H1 (cell line): Measurements from ENCODE around the gene LIFR. TPM values are rescaled to one million over a fixed set of nuclear protein-coding genes. Genes with fewer than 3 reads are reported as not detected.

Experiments
- CHD2 ChIP-seq: IDR thresholded peaks from 2 replicates; pipeline ENCODE4 v1.6.1; 2012; ENCODE audit warnings: low read length, improper control_type of control experiment
- JUN ChIP-seq: IDR thresholded peaks from 2 replicates; pipeline ENCODE4 v1.6.1; 2011; ENCODE audit warnings: low read depth, mild to moderate bottlenecking, improper control_type of control experiment, low read length
- polyA plus RNA-seq, 7 experiments: library from polyadenylated mRNA; depleted of rRNA in 3 of 7; stranded (reverse) in 5 of 7; unstranded in 2 of 7; fragments of >200 nt in 5 of 7; fragments of 200-250 nt in 2 of 7; gene quantifications; 1 replicate in 5 of 7; 2 replicates in 1 of 7; 4 replicates in 1 of 7; pipeline versions ENCODE4 v1.2.1 to v1.2.3, GENCODE V29; 2011 to 2013; ENCODE audit warnings: missing spikeins in 2 of 7, mixed read lengths in 2 of 7
- total RNA-seq: library from RNA; stranded (reverse); fragmentation: NEBNext Ultra II Directional; extraction: Animal tissue kit (Norgen Biotek cat#: 25700); gene quantifications from 2 replicates; pipeline ENCODE4 v1.2.1, GENCODE V29; 2021
- TF ChIP-seq, protein P1 (sequence below), 3 experiments: IDR thresholded peaks; 1 replicate in 2 of 3; 2 replicates in 1 of 3; pipeline versions ENCODE4 v1.5.1 to v1.6.1; 2011; ENCODE audit warnings: low read length in 3 of 3, mild to moderate bottlenecking in 3 of 3, inconsistent platforms in 2 of 3, low read depth in 1 of 3, moderate library complexity in 1 of 3; ENCODE audit not compliant: insufficient read depth in 1 of 3; ENCODE audit errors: control extremely low read depth in 1 of 3
- TF ChIP-seq, protein P2 (sequence below): IDR thresholded peaks from 2 replicates; pipeline ENCODE4 v1.6.1; 2012; ENCODE audit warnings: low read length, inconsistent platforms

LIFR gene
- total and polyA plus RNA-seq, 2 of the 8 experiments (the other 6 are each of a cell fraction or from before 2014, with no cell fraction given): 2.0 to 18.9 TPM

DNA sequence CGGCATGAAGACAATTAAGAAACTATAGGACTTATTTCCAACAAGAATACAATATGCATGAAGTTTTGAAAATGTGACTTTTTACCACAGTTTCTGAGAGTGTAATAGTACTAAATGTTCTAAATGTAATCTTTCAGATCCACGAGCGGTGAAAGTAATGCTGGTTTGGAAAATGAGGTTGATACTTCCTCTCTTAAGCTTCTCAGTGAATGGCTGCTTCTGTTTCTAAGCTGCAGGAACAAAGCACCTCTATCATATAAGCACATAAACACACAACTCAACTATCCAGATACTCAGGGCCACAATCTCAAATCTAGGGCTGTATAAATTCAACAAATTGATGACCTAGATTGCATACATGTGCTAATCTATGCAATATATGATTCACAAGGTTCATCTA, 78.3 kb downstream of the LIFR start (continued):
- TF ChIP-seq, protein P1, sequence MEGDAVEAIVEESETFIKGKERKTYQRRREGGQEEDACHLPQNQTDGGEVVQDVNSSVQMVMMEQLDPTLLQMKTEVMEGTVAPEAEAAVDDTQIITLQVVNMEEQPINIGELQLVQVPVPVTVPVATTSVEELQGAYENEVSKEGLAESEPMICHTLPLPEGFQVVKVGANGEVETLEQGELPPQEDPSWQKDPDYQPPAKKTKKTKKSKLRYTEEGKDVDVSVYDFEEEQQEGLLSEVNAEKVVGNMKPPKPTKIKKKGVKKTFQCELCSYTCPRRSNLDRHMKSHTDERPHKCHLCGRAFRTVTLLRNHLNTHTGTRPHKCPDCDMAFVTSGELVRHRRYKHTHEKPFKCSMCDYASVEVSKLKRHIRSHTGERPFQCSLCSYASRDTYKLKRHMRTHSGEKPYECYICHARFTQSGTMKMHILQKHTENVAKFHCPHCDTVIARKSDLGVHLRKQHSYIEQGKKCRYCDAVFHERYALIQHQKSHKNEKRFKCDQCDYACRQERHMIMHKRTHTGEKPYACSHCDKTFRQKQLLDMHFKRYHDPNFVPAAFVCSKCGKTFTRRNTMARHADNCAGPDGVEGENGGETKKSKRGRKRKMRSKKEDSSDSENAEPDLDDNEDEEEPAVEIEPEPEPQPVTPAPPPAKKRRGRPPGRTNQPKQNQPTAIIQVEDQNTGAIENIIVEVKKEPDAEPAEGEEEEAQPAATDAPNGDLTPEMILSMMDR (IDR thresholded peaks at IDR 0.05; ENCODE audit: control extremely low read depth in 1 of 3, insufficient read depth in 1 of 3, low read depth in 1 of 3, low read length in 3 of 3): no peak
- TF ChIP-seq CHD2: no peak
- TF ChIP-seq, protein P2, sequence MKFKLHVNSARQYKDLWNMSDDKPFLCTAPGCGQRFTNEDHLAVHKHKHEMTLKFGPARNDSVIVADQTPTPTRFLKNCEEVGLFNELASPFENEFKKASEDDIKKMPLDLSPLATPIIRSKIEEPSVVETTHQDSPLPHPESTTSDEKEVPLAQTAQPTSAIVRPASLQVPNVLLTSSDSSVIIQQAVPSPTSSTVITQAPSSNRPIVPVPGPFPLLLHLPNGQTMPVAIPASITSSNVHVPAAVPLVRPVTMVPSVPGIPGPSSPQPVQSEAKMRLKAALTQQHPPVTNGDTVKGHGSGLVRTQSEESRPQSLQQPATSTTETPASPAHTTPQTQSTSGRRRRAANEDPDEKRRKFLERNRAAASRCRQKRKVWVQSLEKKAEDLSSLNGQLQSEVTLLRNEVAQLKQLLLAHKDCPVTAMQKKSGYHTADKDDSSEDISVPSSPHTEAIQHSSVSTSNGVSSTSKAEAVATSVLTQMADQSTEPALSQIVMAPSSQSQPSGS: no peak
- no peak for TF ChIP-seq JUN
